Stimulated activated effector memory CD8-positive, alpha-beta T cell treated with anti-CD3 and anti-CD28 coated beads, Interleukin-12 subunit alpha, Interleukin-12 subunit beta, amount 100 ng/mL, for 72 hours (primary cell): ENCODE measurements around the gene AFF1.
"Not testable (repeated sequence)": the region's sequence is repeated elsewhere in the genome, so short reads cannot be mapped to it uniquely, and the experiment has no call there.

Experiments
- ATAC-seq: fragments of 150-1000 bp; cut with Tn5 transposase; 2 replicates; pipeline ENCODE4 v1.10.0; 2021
- DNase-seq, 2 donors: peaks; one replicate each; pipeline ENCODE4 v3.0.0; 2021 to 2022; ENCODE audit warnings: low spot score in 2 of 2
- H3K27ac Mint-ChIP-seq: one replicate; pipeline ENCODE4 v1.8.0; 2022; ENCODE audit warnings: mild to moderate bottlenecking, mixed read lengths
- H3K36me3 Mint-ChIP-seq: one replicate; pipeline ENCODE4 v1.8.0; 2022; ENCODE audit warnings: mild to moderate bottlenecking, mixed read lengths
- H3K4me1 Mint-ChIP-seq: one replicate; pipeline ENCODE4 v1.8.0; 2022; ENCODE audit warnings: mixed read lengths
- H3K4me3 Mint-ChIP-seq: one replicate; pipeline ENCODE4 v1.8.0; 2022; ENCODE audit warnings: mild to moderate bottlenecking, mixed read lengths
- H3K9me3 Mint-ChIP-seq: one replicate; pipeline ENCODE4 v1.8.0; 2022; ENCODE audit warnings: mixed read lengths

AFF1 gene

DNA sequence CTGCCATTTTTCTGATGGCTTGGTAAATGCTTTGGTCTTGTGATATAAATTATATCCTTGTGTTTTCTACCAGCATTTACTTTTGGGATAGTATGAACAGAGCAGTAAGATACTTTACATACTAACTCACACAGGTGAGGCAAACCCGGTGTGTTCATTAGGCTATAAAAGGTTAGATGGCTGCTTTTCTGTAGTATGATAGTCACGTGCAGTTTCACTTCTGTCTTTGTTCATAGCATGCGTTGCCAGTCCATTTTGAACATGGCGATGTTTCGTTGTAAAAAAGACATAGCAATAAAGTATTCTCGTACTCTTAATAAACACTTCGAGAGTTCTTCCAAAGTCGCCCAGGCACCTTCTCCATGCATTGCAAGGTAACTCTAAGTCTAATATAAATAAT lies 197.2 kb downstream of the AFF1 start:
- H3K4me1 Mint-ChIP-seq, result peaks cover 6% of the 10 kb centered on the region
- no peak overlapping the region for H3K4me3 Mint-ChIP-seq
- DNase-seq, result no peak
- peaks cover 100% of the 10 kb centered on the region for H3K36me3 Mint-ChIP-seq
- H3K9me3 Mint-ChIP-seq, result no peaks in the 10 kb centered on the region
- ATAC-seq, result no peak
- H3K27ac Mint-ChIP-seq, result no peak overlapping the region

DNA sequence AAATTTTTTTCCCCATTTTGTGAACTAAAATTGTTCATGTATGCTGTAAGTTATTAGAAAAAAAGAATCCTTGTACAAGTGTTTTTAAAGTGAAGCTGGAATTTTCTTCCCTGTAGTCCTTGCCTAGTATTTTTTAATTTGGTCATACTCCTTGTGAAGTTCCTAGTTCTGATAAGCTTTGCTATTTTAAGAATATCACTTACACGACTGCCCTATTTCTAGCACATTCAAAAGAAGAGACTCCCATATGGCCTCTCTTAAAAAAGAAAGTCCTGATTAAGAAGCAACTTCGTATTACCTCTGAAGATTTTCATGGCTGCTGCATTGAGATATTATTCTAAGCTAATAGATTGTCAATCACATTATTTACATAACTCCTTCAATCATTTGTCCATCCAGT lies 198.4 kb downstream of the AFF1 start:
- DNase-seq (no peak), ATAC-seq (no peak)
- Mint-ChIP-seq H3K9me3 (no peaks in the 10 kb centered on the region), H3K4me1 (peaks cover 6% of the 10 kb centered on the region), H3K4me3 (no peak overlapping the region), H3K27ac (no peak overlapping the region), H3K36me3 (peaks cover 100% of the 10 kb centered on the region)

DNA sequence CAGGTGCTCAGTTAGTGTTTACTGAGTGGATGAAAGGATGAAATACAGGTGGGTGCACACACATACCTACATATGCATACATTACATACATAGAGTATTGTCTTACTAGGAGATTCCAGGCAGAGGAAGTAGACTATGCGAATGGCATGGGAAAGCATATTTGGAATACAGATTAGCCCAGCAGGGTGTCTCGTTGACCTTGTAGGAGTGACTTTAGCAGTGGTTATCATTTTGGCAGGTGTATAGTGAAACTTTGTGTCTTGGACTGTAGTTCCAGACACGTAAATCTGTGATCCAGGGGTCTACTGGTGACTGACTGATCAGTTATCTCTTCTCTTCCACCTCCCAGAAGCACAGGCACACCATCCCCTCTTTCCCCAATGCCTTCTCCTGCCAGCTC lies 199.3 kb downstream of the AFF1 start:
- Mint-ChIP-seq H3K27ac (peak overlapping the region; percentile 15), H3K36me3 (peaks cover 97% of the 10 kb centered on the region), H3K4me1 (peaks cover 6% of the 10 kb centered on the region), H3K4me3 (no peak overlapping the region), H3K9me3 (no peaks in the 10 kb centered on the region)
- DNase-seq (no peak), ATAC-seq (no peak)

DNA sequence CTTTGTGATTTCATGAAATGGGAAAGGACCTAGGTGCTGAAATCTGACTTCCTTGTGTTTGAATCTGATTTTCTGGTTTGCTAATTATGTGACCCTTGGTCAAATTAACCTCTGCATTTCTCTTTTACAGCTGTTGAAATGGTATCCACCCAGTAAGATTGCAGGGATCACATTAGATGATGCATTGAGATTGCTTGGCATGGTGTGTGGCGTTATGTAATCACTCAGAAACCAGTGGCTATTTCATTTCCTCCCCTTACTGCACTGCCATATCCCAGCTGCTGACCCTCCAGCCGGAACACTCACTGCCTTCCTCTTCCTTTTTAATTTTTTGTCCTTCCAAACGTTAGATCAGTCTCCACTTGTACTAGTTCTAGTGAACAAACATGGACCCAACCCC lies 206.6 kb downstream of the AFF1 start:
- no peak for ATAC-seq

DNA sequence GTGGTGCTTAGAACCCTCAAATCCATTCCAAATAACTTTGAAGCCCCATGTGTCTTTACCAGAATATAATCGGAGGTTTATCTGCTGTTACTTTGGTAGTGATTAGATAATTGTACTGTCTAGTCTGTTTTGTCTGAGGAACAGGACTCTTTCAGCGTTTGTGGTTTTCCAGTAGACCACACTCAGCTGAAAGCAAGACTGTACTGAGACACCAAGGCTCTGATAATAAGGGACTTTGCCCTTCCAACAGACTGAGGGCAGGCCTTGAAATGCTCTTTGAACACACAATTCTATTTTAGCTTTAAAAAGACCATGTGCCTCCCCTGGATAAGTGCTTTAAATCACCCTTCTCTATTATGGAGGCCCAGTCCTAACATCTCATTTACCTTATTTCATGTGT lies 209.5 kb downstream of the AFF1 start:
- no peaks in the 10 kb centered on the region for H3K4me1 Mint-ChIP-seq
- no peak for ATAC-seq
- no peaks in the 10 kb centered on the region for H3K9me3 Mint-ChIP-seq
- no peak for DNase-seq
- peaks cover 34% of the 10 kb centered on the region for H3K36me3 Mint-ChIP-seq
- no peak overlapping the region for H3K27ac Mint-ChIP-seq
- no peak overlapping the region for H3K4me3 Mint-ChIP-seq

More for the DNA sequence above, 206.6 kb downstream of the AFF1 start:
- no peak overlapping the region for H3K4me3 Mint-ChIP-seq
- H3K27ac Mint-ChIP-seq, result no peak overlapping the region
- H3K36me3 Mint-ChIP-seq, result peaks cover 60% of the 10 kb centered on the region
- H3K9me3 Mint-ChIP-seq, result no peaks in the 10 kb centered on the region
- no peak for DNase-seq
- H3K4me1 Mint-ChIP-seq, result no peaks in the 10 kb centered on the region

DNA sequence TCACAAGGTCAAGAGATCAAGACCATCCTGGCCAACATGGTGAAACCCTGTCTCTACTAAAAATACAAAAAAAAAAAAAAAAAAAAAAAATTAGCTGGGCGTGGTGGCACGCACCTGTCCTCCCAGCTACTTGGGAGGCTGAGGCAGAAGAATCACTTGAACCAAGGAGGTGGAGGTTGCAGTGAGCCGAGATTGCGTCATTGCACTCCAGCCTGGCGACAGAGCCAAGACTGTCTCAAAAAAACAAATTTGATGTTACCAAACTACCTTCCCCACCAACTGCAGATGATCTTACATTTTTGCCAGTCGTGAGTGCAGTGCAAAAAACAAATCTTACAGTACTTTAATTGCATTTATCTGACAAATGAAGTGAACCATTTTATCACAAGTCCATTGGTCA lies 211.1 kb downstream of the AFF1 start:
- DNase-seq, H3K9me3 Mint-ChIP-seq, H3K4me3 Mint-ChIP-seq, ATAC-seq, H3K27ac Mint-ChIP-seq, H3K4me1 Mint-ChIP-seq: not testable (repeated sequence)
- H3K36me3 Mint-ChIP-seq, result peaks cover 27% of the 10 kb centered on the region

DNA sequence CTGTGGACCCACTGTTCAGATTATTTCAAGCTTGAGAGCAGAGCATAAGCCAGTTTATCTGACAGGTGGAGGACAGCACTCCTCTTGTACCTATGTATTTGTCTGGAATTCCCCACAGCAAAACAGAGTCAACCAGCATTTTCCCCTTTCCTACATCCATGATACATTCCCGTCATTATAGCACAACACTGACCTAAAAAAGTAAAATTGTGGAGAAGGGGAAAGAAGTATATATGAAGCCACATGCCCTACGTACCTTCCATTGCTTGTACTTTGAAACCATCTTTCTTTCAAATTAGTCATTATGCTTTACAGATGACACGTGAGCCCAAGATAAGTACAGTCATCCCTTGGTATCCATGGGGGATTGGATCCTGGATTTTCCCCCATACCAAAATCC lies 212.3 kb downstream of the AFF1 start:
- H3K9me3 Mint-ChIP-seq, result no peaks in the 10 kb centered on the region
- H3K4me1 Mint-ChIP-seq, result no peaks in the 10 kb centered on the region
- no peak overlapping the region for H3K27ac Mint-ChIP-seq
- H3K4me3 Mint-ChIP-seq, result no peak overlapping the region
- DNase-seq, result no peak
- no peak for ATAC-seq
- H3K36me3 Mint-ChIP-seq, result peaks cover 16% of the 10 kb centered on the region

DNA sequence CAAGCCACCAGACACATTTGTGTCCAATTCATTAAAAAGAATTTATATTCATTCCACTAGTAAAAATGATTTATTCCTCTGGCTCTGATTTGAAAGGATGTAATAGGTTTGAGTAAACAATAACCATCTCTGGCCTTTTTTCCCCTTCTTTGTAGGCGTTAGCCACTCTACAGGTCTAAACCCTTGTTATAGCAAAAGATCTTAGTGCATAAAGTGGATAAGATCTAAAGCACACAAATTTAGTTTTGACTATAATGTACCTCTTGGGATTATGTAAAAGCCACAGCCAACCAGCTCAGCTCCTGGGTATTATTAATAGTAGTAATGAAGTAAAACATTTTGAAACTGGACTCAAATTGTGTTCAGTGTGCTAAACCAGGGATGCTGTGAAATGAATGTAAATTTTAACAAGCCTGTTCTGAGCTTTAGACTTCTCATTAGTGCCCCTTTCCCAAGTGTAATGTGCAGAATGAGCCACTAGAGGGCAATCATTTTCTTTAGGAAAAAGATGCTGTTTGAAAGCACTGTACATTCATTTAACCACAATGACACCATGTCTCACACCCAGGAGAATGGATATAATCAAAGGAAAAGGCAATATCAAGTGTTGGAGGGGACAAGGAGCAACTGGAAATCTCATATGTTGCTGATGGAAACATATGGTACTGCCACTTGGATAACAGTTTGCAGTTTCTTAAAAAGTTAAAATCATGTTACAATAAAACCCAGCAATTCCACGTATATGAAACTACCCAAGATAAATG lies 215.9 kb downstream of the AFF1 start:
- no peaks in the 10 kb centered on the region for H3K4me1 Mint-ChIP-seq
- no peak overlapping the region for H3K4me3 Mint-ChIP-seq
- no peak overlapping the region for H3K27ac Mint-ChIP-seq
- H3K9me3 Mint-ChIP-seq, result no peaks in the 10 kb centered on the region
- DNase-seq (peak; percentile 53 to 65), ATAC-seq (peak; percentile 71)
- H3K36me3 Mint-ChIP-seq, result no peaks in the 10 kb centered on the region

DNA sequence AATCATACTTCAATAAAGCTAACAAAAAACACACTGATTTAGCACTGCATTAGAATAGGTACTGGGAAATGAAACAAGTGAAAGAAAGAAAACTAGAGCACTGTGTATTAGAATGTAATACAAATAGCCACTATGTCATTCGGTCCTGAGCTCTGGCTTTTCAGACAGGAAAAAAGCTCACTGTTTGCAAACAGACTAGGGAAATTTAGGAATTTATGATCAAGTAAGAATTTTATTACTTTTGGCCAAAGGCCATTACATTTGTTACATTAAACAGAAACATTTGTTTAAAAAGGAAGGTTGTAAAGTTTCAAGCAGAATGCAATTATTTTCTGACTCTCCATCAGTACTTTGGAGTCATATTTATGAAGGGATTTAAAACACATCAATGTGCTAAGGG lies 216.9 kb downstream of the AFF1 start:
- no peaks in the 10 kb centered on the region for H3K36me3 Mint-ChIP-seq
- DNase-seq (no peak), ATAC-seq (no peak)
- no peak overlapping the region for H3K4me3 Mint-ChIP-seq
- no peaks in the 10 kb centered on the region for H3K9me3 Mint-ChIP-seq
- H3K4me1 Mint-ChIP-seq, result no peaks in the 10 kb centered on the region
- no peak overlapping the region for H3K27ac Mint-ChIP-seq

DNA sequence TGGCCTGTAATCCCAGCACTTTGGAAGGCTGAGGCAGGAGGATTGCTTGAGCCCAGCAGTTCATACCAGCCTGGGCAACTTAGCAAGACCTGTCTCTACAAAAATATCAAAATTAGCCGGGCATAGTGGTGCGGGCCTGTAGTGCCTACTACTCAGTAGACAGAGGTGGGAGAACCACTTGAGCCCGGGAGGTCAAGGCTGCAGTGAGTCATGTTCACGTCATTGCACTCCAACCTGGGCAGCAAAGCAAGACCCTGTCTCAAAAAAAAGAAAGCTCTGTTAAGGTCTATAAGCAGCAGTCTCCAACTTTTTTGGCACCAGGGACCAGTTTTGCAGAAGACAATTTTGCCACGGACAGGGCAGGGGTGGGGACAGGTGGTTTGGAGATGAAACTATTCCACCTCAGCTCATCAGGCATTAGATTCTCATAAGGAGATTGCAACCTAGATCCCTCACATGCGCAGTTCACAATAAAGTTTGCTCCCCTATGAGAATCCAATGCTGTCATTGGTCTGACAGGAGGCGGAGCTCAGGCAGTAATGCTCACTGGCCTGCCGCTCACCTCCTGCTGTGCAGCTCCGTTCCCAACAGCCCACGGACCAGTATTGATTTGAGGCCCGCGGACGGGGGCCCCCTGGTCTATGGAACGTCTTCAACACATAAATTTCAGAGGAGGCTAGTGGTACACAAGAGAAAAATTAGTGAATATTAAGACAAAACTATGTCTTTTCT lies 217.7 kb downstream of the AFF1 start:
- Mint-ChIP-seq H3K9me3 (no peaks in the 10 kb centered on the region), H3K27ac (no peak overlapping the region), H3K36me3 (no peaks in the 10 kb centered on the region), H3K4me1 (no peaks in the 10 kb centered on the region), H3K4me3 (no peak overlapping the region)
- DNase-seq (no peak), ATAC-seq (no peak)

DNA sequence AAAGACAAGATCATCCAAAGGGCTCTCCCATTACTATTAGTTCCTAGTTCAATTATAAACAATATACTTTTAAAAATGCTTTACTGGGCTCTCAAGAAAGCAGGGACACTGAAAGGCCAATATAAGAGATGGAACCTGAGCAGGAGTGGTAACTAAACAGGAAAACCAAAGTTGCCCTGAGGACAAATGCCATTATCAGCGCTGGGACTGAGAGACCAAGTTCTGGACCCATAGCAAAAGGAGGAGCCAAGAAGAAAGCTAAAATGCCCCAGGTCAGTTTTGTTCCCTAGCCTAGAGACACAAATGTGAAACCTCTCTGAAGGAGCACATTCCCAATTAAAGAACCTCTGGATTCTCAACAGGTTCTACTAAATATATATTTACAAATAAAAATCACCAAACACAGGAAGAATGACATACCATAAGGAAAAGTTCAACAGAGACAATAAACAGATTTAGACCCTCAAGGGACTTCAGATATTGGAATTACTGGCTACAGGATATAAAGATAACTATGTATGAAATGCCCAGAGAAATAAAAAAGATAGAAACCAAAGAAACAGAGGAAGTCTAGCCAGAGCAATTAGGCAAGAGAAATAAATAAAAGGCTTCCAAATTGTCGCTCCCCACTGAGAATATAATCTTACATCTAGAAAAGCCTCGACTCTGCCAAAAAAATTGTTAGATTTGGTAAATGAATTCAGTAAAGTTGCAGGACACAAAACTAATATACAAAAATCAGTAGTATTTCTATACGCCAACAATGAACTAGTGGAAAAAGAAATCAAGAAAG lies 218.5 kb downstream of the AFF1 start:
- peak overlapping the region; percentile 32 for H3K27ac Mint-ChIP-seq
- DNase-seq, result no peak
- H3K4me1 Mint-ChIP-seq, result no peaks in the 10 kb centered on the region
- H3K9me3 Mint-ChIP-seq, result no peaks in the 10 kb centered on the region
- H3K4me3 Mint-ChIP-seq, result no peak overlapping the region
- no peak for ATAC-seq
- H3K36me3 Mint-ChIP-seq, result peaks cover 5% of the 10 kb centered on the region

DNA sequence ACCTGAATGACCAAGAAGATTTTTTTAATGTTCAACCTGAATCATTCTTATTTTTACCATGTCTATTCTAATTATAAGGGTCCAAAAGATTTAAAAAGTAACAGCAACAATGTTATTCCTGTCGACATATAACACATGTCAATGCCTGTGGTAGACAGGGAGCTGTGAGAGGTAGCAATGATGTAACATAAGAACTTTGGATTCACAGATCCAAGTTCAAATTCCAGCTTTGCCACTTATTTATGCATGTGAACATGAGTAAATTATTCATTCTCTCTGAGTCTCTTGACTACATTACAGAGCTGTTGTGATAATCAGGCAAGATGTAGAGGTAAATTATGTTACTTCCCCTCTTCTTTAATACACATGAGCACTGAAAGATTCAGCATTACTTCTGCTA lies 231.1 kb downstream of the AFF1 start:
- peaks cover 39% of the 10 kb centered on the region for H3K36me3 Mint-ChIP-seq
- ATAC-seq (no peak), DNase-seq (no peak)
- no peak overlapping the region for H3K4me3 Mint-ChIP-seq
- no peak overlapping the region for H3K27ac Mint-ChIP-seq
- H3K4me1 Mint-ChIP-seq, result no peaks in the 10 kb centered on the region
- H3K9me3 Mint-ChIP-seq, result no peaks in the 10 kb centered on the region

DNA sequence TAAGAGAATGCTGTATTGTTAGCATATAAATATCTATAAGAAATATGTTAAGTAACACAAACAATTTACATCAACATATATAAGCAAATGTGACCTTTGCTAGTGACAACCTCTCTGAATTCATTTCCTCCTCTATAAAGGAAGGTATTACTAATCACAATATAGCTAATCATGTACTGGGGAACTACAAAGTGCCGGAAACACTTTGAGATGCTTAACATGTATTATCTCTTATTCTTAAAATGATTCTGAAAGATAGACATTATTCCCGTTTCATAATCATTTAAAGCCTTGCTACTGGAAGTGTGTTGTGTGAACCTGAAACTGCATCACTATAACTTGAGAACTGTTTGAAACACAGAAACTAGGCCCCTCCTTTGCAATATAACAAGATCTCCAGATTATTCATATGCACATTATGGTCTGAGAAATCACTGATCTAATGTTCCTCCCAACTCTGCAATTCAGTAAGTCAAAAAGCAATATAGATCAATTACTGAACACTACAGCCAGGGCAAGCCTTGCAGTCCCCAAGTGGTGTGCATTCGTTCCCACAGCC lies 231.6 kb downstream of the AFF1 start:
- no peak for DNase-seq
- Mint-ChIP-seq H3K4me3 (no peak overlapping the region), H3K36me3 (peaks cover 35% of the 10 kb centered on the region), H3K9me3 (no peaks in the 10 kb centered on the region), H3K4me1 (no peaks in the 10 kb centered on the region), H3K27ac (no peak overlapping the region)
- peak; percentile 64 for ATAC-seq

DNA sequence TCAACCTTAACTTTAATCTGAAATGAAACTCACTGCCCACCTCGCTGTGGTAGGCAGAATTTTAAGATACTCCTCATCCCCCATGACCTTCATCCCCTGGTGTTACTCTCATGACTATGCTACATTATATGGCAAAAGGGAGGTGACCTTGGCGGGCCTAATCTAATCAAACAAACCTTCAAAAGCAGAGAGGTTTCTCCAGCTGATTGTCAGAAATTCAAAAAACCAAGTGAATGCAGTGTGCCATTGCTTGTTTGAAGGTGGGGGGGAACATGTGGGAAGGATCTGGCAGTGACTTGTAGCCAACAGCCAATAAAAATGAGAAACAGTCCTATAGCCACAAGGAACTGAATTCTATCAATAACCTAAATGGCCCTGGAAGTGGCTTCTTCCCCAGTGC lies 237.1 kb downstream of the AFF1 start:
- no peak overlapping the region for H3K27ac Mint-ChIP-seq

DNA sequence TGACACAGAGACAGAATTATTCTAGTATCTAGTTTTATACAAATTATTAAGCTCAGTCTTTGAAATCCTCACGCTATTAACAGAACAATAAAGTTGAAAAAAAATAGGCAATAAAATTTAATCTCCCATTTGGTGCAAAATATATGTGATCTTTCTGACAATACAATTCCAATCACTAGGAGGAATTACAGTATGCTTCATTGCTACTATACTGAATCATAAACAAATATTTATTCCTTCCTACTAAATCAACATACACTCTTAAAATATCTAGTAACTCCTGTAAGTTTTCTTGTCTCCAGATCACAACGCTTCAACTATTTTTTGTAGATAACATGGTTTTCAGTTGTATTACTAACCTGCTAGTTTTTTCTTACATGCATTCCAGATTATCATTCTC lies 239.9 kb downstream of the AFF1 start:
- Mint-ChIP-seq H3K4me3 (no peak overlapping the region), H3K27ac (no peak overlapping the region), H3K36me3 (peaks cover 15% of the 10 kb centered on the region), H3K9me3 (no peaks in the 10 kb centered on the region), H3K4me1 (no peaks in the 10 kb centered on the region)
- ATAC-seq (no peak), DNase-seq (no peak)

More for the DNA sequence above, 237.1 kb downstream of the AFF1 start:
- Mint-ChIP-seq H3K9me3 (no peaks in the 10 kb centered on the region), H3K4me3 (no peak overlapping the region), H3K36me3 (peaks cover 24% of the 10 kb centered on the region), H3K4me1 (no peaks in the 10 kb centered on the region)
- DNase-seq (no peak), ATAC-seq (no peak)
